ENCODE measurements around the gene SLCO2B1. TPM values are rescaled to one million over a fixed set of nuclear protein-coding genes. Genes with fewer than 3 reads are reported as not detected.

SLCO2B1 gene
- total and polyA plus RNA-seq, 2 of the 8 experiments (the other 6 are each of a cell fraction or from before 2014, with no cell fraction given): 0.03 TPM; not detected in 1

DNA sequence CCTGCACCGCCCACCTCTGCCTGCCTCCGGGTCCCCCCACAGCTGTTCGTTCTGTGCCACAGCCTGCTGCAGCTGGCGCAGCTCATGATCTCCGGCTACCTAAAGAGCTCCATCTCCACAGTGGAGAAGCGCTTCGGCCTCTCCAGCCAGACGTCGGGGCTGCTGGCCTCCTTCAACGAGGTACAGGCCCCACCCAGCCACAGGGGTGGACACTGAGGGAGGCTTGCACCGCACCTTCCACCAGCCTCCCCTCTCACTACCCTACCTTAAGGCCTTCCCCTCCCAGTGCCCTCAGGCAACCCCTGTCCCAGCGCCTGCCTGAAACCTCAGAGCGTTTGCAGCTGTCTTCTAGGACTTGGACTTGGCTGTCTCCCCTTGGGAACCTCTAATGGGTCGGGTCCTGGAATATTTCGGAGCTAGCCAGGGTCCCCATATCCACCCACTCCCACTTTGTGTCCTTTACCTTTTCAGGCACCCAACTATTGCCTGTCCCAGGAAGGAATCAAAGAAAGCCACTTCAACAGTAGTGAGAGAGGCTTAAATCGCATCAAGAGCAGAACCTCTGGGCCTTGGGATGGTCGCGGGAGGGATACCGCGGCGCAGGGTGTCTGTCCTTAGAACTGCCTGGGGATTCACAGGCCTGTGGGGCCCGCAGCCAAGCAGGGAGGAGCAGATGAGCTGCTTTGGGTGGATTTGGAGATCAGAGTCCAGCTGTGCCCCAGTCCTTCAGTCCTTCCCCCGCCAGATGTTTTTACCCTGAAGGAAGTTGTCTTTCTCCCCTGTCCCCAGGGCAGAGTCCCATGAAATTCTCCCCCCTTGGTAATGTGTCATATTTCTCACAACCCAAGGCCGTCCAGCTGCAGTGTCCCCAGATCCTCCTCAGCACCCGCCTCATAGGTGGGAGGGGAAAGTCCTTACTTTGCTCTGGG is 13.3 kb downstream of the SLCO2B1 start (continued):
- TF ChIP-seq, protein P1, sequence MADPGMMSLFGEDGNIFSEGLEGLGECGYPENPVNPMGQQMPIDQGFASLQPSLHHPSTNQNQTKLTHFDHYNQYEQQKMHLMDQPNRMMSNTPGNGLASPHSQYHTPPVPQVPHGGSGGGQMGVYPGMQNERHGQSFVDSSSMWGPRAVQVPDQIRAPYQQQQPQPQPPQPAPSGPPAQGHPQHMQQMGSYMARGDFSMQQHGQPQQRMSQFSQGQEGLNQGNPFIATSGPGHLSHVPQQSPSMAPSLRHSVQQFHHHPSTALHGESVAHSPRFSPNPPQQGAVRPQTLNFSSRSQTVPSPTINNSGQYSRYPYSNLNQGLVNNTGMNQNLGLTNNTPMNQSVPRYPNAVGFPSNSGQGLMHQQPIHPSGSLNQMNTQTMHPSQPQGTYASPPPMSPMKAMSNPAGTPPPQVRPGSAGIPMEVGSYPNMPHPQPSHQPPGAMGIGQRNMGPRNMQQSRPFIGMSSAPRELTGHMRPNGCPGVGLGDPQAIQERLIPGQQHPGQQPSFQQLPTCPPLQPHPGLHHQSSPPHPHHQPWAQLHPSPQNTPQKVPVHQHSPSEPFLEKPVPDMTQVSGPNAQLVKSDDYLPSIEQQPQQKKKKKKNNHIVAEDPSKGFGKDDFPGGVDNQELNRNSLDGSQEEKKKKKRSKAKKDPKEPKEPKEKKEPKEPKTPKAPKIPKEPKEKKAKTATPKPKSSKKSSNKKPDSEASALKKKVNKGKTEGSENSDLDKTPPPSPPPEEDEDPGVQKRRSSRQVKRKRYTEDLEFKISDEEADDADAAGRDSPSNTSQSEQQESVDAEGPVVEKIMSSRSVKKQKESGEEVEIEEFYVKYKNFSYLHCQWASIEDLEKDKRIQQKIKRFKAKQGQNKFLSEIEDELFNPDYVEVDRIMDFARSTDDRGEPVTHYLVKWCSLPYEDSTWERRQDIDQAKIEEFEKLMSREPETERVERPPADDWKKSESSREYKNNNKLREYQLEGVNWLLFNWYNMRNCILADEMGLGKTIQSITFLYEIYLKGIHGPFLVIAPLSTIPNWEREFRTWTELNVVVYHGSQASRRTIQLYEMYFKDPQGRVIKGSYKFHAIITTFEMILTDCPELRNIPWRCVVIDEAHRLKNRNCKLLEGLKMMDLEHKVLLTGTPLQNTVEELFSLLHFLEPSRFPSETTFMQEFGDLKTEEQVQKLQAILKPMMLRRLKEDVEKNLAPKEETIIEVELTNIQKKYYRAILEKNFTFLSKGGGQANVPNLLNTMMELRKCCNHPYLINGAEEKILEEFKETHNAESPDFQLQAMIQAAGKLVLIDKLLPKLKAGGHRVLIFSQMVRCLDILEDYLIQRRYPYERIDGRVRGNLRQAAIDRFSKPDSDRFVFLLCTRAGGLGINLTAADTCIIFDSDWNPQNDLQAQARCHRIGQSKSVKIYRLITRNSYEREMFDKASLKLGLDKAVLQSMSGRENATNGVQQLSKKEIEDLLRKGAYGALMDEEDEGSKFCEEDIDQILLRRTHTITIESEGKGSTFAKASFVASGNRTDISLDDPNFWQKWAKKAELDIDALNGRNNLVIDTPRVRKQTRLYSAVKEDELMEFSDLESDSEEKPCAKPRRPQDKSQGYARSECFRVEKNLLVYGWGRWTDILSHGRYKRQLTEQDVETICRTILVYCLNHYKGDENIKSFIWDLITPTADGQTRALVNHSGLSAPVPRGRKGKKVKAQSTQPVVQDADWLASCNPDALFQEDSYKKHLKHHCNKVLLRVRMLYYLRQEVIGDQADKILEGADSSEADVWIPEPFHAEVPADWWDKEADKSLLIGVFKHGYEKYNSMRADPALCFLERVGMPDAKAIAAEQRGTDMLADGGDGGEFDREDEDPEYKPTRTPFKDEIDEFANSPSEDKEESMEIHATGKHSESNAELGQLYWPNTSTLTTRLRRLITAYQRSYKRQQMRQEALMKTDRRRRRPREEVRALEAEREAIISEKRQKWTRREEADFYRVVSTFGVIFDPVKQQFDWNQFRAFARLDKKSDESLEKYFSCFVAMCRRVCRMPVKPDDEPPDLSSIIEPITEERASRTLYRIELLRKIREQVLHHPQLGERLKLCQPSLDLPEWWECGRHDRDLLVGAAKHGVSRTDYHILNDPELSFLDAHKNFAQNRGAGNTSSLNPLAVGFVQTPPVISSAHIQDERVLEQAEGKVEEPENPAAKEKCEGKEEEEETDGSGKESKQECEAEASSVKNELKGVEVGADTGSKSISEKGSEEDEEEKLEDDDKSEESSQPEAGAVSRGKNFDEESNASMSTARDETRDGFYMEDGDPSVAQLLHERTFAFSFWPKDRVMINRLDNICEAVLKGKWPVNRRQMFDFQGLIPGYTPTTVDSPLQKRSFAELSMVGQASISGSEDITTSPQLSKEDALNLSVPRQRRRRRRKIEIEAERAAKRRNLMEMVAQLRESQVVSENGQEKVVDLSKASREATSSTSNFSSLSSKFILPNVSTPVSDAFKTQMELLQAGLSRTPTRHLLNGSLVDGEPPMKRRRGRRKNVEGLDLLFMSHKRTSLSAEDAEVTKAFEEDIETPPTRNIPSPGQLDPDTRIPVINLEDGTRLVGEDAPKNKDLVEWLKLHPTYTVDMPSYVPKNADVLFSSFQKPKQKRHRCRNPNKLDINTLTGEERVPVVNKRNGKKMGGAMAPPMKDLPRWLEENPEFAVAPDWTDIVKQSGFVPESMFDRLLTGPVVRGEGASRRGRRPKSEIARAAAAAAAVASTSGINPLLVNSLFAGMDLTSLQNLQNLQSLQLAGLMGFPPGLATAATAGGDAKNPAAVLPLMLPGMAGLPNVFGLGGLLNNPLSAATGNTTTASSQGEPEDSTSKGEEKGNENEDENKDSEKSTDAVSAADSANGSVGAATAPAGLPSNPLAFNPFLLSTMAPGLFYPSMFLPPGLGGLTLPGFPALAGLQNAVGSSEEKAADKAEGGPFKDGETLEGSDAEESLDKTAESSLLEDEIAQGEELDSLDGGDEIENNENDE (IDR thresholded peaks at IDR 0.05; ENCODE audit: insufficient replicate concordance, low read length): no peak
- no peak for TF ChIP-seq RAD21 (IDR thresholded peaks at IDR 0.05 in 1 of 2, conservative IDR thresholded peaks at IDR 0.05 in 1 of 2; ENCODE audit: low read depth in 2 of 2, low read length in 2 of 2)
- no peak for TF ChIP-seq KDM5A (IDR thresholded peaks at IDR 0.05; ENCODE audit: low read length)
- no peak for TF ChIP-seq POLR2AphosphoS5 (IDR thresholded peaks at IDR 0.05; ENCODE audit: low read depth, low read length)
- TF ChIP-seq BACH1 (IDR thresholded peaks at IDR 0.05; ENCODE audit: low read length): no peak
- TF ChIP-seq SIN3A (conservative IDR thresholded peaks at IDR 0.05 in 1 of 2, IDR thresholded peaks at IDR 0.05 in 1 of 2; ENCODE audit: low read depth in 1 of 2, low read length in 2 of 2): no peak
- TF ChIP-seq RNF2 (IDR thresholded peaks at IDR 0.05; ENCODE audit: borderline replicate concordance, low read depth, low read length, missing control alignments, poor library complexity, severe bottlenecking): no peak
- no peak for TF ChIP-seq JUN (IDR thresholded peaks at IDR 0.05; ENCODE audit: low read depth, low read length)

Data from H1 (cell line).